ENCODE results near the gene RNGTT.
"Not testable (repeated sequence)": the region's sequence is repeated elsewhere in the genome, so short reads cannot be mapped to it uniquely, and the experiment has no call there.

The RNGTT gene

GRCh38 chr6:88722686-88723085, 240.7 kb downstream of the RNGTT start:
- TF ChIP-seq, protein P1, sequence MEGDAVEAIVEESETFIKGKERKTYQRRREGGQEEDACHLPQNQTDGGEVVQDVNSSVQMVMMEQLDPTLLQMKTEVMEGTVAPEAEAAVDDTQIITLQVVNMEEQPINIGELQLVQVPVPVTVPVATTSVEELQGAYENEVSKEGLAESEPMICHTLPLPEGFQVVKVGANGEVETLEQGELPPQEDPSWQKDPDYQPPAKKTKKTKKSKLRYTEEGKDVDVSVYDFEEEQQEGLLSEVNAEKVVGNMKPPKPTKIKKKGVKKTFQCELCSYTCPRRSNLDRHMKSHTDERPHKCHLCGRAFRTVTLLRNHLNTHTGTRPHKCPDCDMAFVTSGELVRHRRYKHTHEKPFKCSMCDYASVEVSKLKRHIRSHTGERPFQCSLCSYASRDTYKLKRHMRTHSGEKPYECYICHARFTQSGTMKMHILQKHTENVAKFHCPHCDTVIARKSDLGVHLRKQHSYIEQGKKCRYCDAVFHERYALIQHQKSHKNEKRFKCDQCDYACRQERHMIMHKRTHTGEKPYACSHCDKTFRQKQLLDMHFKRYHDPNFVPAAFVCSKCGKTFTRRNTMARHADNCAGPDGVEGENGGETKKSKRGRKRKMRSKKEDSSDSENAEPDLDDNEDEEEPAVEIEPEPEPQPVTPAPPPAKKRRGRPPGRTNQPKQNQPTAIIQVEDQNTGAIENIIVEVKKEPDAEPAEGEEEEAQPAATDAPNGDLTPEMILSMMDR (IDR thresholded peaks at IDR 0.05; ENCODE audit: control insufficient read depth, insufficient read depth, low read depth, low read length, missing control alignments): no peak
- H3K4me3 ChIP-seq (ENCODE audit: control insufficient read depth, low read depth, low read length): no peak overlapping the region
- no peak for DNase-seq (ENCODE audit: low read depth)

DNA sequence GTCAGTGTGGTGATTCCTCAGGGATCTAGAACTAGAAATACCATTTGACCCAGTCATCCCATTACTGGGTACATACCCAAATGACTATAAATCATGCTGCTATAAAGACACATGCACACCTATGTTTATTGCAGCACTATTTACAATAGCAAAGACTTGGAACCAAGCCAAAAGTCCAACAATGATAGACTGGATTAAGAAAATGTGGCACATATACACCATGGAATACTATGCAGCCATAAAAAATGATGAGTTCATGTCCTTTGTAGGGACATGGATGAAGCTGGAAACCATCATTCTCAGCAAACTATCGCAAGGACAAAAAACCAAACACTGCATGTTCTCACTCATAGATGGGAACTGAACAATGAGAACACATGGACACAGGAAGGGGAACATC, 247.0 kb downstream of the RNGTT start:
- not testable (repeated sequence) for H3K4me3 ChIP-seq (ENCODE audit: control insufficient read depth, low read depth, low read length); DNase-seq (ENCODE audit: low read depth)

- TF ChIP-seq, protein P1 (IDR thresholded peaks at IDR 0.05; ENCODE audit: control insufficient read depth, insufficient read depth, low read depth, low read length, missing control alignments): no peak
- DNase-seq (ENCODE audit: low read depth): no peak
- H3K4me3 ChIP-seq (ENCODE audit: control insufficient read depth, low read depth, low read length): no peak overlapping the region
Measured at GRCh38 chr6:88712243-88712936, 251.0 kb downstream of the RNGTT start.

- H3K4me3 ChIP-seq (ENCODE audit: control insufficient read depth, low read depth, low read length): no peak overlapping the region
- DNase-seq (ENCODE audit: low read depth): no peak
- TF ChIP-seq, protein P1 (IDR thresholded peaks at IDR 0.05; ENCODE audit: control insufficient read depth, insufficient read depth, low read depth, low read length, missing control alignments): no peak
Measured at GRCh38 chr6:88709819-88710246, 253.6 kb downstream of the RNGTT start.

DNA sequence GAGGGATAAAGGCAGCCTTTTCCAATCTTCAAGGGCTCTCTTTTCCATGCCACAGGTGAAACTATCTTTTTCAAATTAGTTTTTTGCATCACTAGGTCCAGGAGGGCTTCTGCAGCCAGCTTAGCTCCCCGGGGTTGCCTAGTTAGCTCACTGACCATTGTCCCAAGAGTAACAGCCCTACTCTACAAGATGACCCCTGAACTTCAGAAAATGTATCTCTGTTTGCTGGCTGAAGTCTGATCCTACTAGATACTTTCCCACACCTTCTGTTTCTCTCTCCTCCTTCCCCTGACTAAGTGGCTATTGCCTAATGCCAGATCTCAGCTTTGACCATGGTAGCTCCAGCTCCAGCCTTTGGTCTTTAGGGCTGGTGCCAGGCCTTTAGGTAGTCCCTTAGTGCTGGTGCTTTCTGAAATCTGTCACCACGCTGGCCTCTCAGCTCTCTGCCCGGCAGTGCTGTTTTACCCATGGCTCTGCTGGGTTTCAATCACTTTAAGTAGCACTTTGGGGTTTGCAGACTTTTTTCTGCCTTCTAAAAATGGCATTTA, 255.1 kb downstream of the RNGTT start:
- DNase-seq (ENCODE audit: low read depth): no peak
- TF ChIP-seq, protein P1 (IDR thresholded peaks at IDR 0.05; ENCODE audit: control insufficient read depth, insufficient read depth, low read depth, low read length, missing control alignments): no peak
- no peak overlapping the region for H3K4me3 ChIP-seq (ENCODE audit: control insufficient read depth, low read depth, low read length)

DNA sequence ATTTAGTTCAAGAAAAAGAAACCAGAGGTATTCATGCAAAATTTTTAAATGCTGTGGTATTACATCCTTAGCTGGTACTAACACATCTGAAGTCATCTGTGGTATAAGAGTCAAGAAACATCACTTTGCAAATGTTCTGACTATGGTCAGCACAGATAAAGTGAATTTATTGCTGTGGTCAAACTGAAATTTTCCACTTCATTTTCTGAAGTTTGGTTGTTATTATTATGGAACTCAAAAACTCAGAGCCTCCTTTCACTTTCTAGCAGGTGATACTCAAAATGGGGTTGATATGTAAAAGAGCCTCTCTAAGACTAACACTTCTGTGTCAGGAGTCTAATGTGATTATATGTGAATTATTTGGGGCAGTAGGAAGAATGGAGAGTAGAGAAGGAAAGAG, 257.8 kb downstream of the RNGTT start:
- TF ChIP-seq, protein P1 (IDR thresholded peaks at IDR 0.05; ENCODE audit: control insufficient read depth, insufficient read depth, low read depth, low read length, missing control alignments): no peak
- no peak overlapping the region for H3K4me3 ChIP-seq (ENCODE audit: control insufficient read depth, low read depth, low read length)
- DNase-seq (ENCODE audit: low read depth): no peak

DNA sequence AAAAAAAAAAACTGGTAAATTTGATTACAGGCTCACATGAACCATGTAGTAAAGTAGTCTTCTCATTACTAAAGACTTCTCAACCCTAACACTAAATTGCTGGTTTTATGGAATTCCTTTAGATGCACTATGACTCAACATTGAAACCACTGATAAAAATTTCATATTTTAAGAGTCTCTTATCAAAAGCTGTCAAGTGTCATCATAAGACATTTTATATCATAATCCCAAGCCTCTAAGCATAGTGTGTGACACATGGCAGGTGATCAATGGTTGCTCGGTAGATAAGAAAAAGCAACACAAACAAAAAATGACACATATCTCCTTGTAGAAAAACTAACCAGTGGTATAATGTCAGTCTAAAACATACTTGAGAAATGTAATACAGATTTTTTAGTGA, 258.4 kb downstream of the RNGTT start:
- no peak overlapping the region for H3K4me3 ChIP-seq (ENCODE audit: control insufficient read depth, low read depth, low read length)
- TF ChIP-seq, protein P1 (IDR thresholded peaks at IDR 0.05; ENCODE audit: control insufficient read depth, insufficient read depth, low read depth, low read length, missing control alignments): no peak
- DNase-seq (ENCODE audit: low read depth): peak; percentile 4
